GM23338 (cell line): Measurements from ENCODE around the gene TAF11L2.
"Not testable (repeated sequence)": the region's sequence is repeated elsewhere in the genome, so short reads cannot be mapped to it uniquely, and the experiment has no call there.

Experiments
- POLR2AphosphoS5 ChIP-seq: IDR thresholded peaks from 2 replicates; pipeline ENCODE4 v1.6.1; 2016; ENCODE audit warnings: antibody characterized with exemption, low read depth
- TF ChIP-seq, protein P1 (sequence below): IDR thresholded peaks from one replicate; pipeline ENCODE4 v1.6.1; 2018; ENCODE audit warnings: antibody characterized with exemption; ENCODE audit not compliant: unreplicated experiment

GRCh38 chr5:17521501-17521900 is 23.5 kb downstream of the TAF11L2 start, which contains the start of gene TAF11L4:
- not testable (repeated sequence) for TF ChIP-seq POLR2AphosphoS5
- TF ChIP-seq, protein P1, sequence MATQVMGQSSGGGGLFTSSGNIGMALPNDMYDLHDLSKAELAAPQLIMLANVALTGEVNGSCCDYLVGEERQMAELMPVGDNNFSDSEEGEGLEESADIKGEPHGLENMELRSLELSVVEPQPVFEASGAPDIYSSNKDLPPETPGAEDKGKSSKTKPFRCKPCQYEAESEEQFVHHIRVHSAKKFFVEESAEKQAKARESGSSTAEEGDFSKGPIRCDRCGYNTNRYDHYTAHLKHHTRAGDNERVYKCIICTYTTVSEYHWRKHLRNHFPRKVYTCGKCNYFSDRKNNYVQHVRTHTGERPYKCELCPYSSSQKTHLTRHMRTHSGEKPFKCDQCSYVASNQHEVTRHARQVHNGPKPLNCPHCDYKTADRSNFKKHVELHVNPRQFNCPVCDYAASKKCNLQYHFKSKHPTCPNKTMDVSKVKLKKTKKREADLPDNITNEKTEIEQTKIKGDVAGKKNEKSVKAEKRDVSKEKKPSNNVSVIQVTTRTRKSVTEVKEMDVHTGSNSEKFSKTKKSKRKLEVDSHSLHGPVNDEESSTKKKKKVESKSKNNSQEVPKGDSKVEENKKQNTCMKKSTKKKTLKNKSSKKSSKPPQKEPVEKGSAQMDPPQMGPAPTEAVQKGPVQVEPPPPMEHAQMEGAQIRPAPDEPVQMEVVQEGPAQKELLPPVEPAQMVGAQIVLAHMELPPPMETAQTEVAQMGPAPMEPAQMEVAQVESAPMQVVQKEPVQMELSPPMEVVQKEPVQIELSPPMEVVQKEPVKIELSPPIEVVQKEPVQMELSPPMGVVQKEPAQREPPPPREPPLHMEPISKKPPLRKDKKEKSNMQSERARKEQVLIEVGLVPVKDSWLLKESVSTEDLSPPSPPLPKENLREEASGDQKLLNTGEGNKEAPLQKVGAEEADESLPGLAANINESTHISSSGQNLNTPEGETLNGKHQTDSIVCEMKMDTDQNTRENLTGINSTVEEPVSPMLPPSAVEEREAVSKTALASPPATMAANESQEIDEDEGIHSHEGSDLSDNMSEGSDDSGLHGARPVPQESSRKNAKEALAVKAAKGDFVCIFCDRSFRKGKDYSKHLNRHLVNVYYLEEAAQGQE: not testable (repeated sequence)
